Heart left ventricle (tissue), 13 donors: Measurements from ENCODE around the gene ORM1.

Experiments
- POLR2A ChIP-seq, 2 donors: fragments of 450-650 bp; IDR thresholded peaks; one replicate each; pipeline ENCODE4 v1.6.1; 2017; ENCODE audit warnings: antibody characterized with exemption in 2 of 2, mild to moderate bottlenecking in 2 of 2, moderate library complexity in 2 of 2
- TF ChIP-seq, protein P1 (sequence below), 12 donors: fragments of 200-600 bp; sonication (generic) in 4 of 12; IDR thresholded peaks; one replicate each; pipeline versions ENCODE4 v1.5.0 to v1.8.0; 2018 to 2022; ENCODE audit warnings: antibody characterized with exemption in 12 of 12, mild to moderate bottlenecking in 5 of 12
- donor health status: ischemic (EF 13 %, LVEDD 7.1; RV severe dilation, severe dysfunction).
- donor health status: DM: no; HTN: yes; CAD: no.
- donor health status: DM: no; HTN: no; CAD: no.
- donor health status: ischemic (EF 25% LVEDD 6.9; RV normal size, moderate dysfunction).
- donor health status: ischemic (EF 25% LVEDD 5.7; RV mildly dilated, moderate dysfunction).
- donor health status: ischemic (EF 35%, LVEDD 5.7; RV mildly dilated, moderate dysfunction).
- donor health status: nonischemic (EF 11% LVEDD 7.7; RV severe dilation, severe dysfunction).
- donor health status: DM: yes; HTN: yes; CAD: no.
- donor health status: PGD.
- donor health status: ischemic (EF 29% LVEDD 5.4; RV normal size, mild dysfunction).
- donor health status: nonischemic (EF 23%, LVEDD 6.1; RV moderate dilation, normal function).

GRCh38 chr9:114313186-114313585 is 9.7 kb upstream of the ORM1 start:
- TF ChIP-seq, protein P1, sequence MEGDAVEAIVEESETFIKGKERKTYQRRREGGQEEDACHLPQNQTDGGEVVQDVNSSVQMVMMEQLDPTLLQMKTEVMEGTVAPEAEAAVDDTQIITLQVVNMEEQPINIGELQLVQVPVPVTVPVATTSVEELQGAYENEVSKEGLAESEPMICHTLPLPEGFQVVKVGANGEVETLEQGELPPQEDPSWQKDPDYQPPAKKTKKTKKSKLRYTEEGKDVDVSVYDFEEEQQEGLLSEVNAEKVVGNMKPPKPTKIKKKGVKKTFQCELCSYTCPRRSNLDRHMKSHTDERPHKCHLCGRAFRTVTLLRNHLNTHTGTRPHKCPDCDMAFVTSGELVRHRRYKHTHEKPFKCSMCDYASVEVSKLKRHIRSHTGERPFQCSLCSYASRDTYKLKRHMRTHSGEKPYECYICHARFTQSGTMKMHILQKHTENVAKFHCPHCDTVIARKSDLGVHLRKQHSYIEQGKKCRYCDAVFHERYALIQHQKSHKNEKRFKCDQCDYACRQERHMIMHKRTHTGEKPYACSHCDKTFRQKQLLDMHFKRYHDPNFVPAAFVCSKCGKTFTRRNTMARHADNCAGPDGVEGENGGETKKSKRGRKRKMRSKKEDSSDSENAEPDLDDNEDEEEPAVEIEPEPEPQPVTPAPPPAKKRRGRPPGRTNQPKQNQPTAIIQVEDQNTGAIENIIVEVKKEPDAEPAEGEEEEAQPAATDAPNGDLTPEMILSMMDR (IDR thresholded peaks at IDR 0.05) = no peak
- no peak for TF ChIP-seq POLR2A (IDR thresholded peaks at IDR 0.05)
